Cardiac muscle cell (in vitro differentiated cells and primary cell): ENCODE measurements around the gene MOSMO. TPM values are rescaled to one million over a fixed set of nuclear protein-coding genes. Genes with fewer than 3 reads are reported as not detected.
A peak's percentile ranks its signal among the peaks of the same experiment; 100 is the strongest.

Source experiments
- DNase-seq, 2 donors: peaks; one replicate each; pipeline versions ENCODE4 v3.0.0 to v3.0.0-alpha.2; 2010 to 2017; ENCODE audit warnings: low read depth in 1 of 2, low spot score in 1 of 2
- H3K27ac ChIP-seq: fragments of 200-600 bp; sonication (generic); 2 replicates; pipeline ENCODE4 v1.5.1; 2016
- H3K27me3 ChIP-seq: fragments of 200-600 bp; sonication (generic); 2 replicates; pipeline ENCODE4 v1.6.0; 2016; ENCODE audit warnings: control low read depth
- H3K36me3 ChIP-seq: fragments of 200-600 bp; sonication (generic); 2 replicates; pipeline ENCODE4 v1.5.1; 2016; ENCODE audit warnings: control low read depth
- H3K4me1 ChIP-seq: fragments of 200-600 bp; sonication (generic); 2 replicates; pipeline ENCODE4 v1.8.1; 2017; ENCODE audit warnings: low read depth, mild to moderate bottlenecking, mixed run types
- H3K4me3 ChIP-seq: fragments of 200-600 bp; sonication (generic); 2 replicates; pipeline ENCODE4 v1.5.1; 2016; ENCODE audit warnings: mild to moderate bottlenecking
- H3K9me3 ChIP-seq: fragments of 200-600 bp; sonication (generic); 2 replicates; pipeline ENCODE4 v1.5.1; 2017; ENCODE audit warnings: low read depth, mild to moderate bottlenecking, control low read depth
- polyA plus RNA-seq: library from polyadenylated mRNA; unstranded; fragments of >200 nt; fragmentation: Nextera tagmentation; extraction: Ambion mirVana; gene quantifications from 2 replicates; pipeline ENCODE4 v1.2.1, GENCODE V29; 2016
- total RNA-seq: library from RNA; depleted of rRNA; stranded (reverse); fragments of >200 nt; gene quantifications from 2 replicates; pipeline ENCODE4 v1.2.3, GENCODE V29; 2016
- TF ChIP-seq, protein P1 (sequence below): IDR thresholded peaks from 2 replicates; pipeline ENCODE4 v1.5.1; 2012; ENCODE audit warnings: low read depth, mild to moderate bottlenecking, low read length

MOSMO gene
- total and polyA plus RNA-seq, 2 experiments from 2014 or later, result 7.0 to 14.7 TPM

DNA sequence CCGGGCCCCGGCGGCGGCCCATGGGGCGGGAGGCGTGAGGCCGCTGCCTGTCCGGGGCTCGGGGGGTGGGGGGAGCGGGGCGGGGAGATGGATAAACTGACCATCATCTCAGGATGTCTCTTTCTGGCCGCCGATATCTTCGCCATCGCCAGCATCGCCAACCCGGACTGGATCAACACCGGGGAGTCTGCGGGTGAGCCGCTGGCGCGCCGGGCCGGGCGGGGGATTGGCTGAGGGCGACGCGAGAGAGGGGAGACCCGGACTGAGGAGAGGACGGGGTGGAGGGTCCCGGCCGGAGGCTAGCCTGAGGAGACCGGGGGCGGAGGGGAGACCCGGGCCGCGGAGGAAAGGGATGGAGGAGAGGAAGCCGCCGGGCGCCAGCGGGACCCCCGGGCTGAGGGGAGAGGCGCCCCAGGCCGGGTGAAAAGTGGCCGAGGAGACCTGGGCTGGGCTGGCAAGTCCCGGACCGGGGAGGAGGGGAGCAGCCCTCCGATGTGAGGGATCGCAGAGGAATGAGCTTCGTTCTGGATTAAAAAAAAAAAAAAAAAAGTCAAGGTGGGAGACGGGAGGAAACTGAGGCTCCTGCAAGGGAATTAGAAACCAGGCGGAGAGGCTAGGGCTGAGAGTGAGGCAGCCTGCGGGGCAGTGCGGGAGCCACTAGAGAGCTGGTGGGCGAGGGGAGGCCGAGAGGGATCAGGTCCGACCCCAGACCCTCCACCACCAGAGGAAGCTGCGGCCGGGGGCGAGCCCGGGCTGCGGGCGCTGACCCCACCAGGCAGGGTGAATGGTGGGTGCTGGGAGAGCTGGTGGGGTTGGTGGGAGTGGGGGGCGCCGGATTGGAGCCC lies 526 bp downstream of the MOSMO start:
- Histone ChIP-seq H3K27ac (no peak overlapping the region), H3K36me3 (no peaks in the 10 kb centered on the region), H3K4me3 (peak overlapping the region; percentile 82), H3K27me3 (no peaks in the 10 kb centered on the region), H3K4me1 (peaks cover 8% of the 10 kb centered on the region), H3K9me3 (no peaks in the 10 kb centered on the region)
- DNase-seq, result peak in 1 of 2 donors; percentile 35
- TF ChIP-seq, protein P1, sequence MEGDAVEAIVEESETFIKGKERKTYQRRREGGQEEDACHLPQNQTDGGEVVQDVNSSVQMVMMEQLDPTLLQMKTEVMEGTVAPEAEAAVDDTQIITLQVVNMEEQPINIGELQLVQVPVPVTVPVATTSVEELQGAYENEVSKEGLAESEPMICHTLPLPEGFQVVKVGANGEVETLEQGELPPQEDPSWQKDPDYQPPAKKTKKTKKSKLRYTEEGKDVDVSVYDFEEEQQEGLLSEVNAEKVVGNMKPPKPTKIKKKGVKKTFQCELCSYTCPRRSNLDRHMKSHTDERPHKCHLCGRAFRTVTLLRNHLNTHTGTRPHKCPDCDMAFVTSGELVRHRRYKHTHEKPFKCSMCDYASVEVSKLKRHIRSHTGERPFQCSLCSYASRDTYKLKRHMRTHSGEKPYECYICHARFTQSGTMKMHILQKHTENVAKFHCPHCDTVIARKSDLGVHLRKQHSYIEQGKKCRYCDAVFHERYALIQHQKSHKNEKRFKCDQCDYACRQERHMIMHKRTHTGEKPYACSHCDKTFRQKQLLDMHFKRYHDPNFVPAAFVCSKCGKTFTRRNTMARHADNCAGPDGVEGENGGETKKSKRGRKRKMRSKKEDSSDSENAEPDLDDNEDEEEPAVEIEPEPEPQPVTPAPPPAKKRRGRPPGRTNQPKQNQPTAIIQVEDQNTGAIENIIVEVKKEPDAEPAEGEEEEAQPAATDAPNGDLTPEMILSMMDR, result no peak

DNA sequence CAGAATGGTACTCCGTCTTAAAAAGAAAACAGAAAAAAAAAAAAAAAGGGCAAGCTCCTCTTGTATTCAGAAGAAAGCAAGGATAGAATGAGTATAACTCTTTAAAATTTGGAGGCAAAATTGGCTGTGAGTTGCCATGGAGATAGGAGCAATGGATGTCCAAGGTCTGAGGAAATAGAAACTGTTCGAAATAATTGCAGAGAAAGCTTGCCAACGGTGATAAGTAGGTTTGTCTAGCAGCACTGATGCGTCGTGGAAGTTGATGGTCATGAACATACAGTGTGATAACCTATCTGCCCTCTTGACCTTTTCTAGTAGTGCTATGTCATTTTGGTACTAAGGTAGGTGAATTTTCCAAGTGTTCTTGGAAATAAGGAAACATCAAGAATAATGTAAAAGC lies 3.0 kb downstream of the MOSMO start:
- no peak for DNase-seq
- H3K36me3 ChIP-seq, result no peaks in the 10 kb centered on the region
- H3K27ac ChIP-seq, result no peak overlapping the region
- H3K27me3 ChIP-seq, result no peaks in the 10 kb centered on the region
- H3K4me1 ChIP-seq, result peaks cover 8% of the 10 kb centered on the region
- H3K4me3 ChIP-seq, result no peak overlapping the region
- TF ChIP-seq, protein P1, result no peak
- no peaks in the 10 kb centered on the region for H3K9me3 ChIP-seq

DNA sequence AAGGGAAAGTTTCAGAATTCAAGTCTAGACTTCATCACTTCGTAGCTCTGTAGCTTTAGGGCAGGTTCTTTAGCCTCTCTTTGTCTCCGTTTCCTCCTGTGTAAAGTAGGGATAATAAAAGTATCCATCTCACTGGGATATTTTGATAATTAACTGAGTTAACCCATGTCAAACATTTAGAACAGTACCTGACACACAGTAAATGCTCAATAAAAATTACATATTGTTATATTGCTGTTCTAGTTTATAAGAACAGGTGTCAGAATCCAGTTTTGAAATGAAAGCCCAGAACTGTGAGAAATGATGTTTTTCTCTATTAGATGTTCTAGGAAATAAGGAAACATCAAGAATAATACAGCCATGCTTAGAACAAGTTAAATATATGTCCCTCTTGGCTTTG lies 4.3 kb downstream of the MOSMO start:
- Histone ChIP-seq H3K4me1 (peaks cover 16% of the 10 kb centered on the region), H3K9me3 (no peaks in the 10 kb centered on the region)
- no peak for DNase-seq

DNA sequence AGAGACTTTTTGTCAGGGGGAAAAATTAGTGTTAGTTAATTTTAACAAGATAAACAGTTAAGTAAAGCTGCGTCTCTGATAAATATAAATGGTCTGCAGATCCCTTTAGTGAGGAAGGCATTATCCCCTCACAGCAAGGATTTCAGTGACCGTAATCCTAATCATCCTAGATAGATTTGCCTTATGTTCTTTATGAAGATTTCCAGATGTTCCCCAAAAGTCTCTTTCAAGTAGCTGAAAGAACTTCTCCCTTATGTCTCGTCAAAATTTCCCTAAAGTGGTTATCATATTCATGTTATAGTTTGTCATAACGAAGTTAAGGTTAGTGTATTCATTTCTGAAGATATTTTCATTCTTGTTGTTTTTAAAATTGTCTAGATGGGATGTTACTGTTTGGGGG lies 5.6 kb downstream of the MOSMO start:
- Histone ChIP-seq H3K4me1 (peaks cover 24% of the 10 kb centered on the region), H3K27ac (no peak overlapping the region), H3K9me3 (no peaks in the 10 kb centered on the region), H3K36me3 (no peaks in the 10 kb centered on the region), H3K27me3 (no peaks in the 10 kb centered on the region), H3K4me3 (no peak overlapping the region)
- TF ChIP-seq, protein P1, result no peak
- DNase-seq, result no peak

More for the DNA sequence above, 4.3 kb downstream of the MOSMO start:
- no peaks in the 10 kb centered on the region for H3K27me3 ChIP-seq
- TF ChIP-seq, protein P1, result no peak
- H3K27ac ChIP-seq, result no peak overlapping the region
- H3K4me3 ChIP-seq, result no peak overlapping the region
- no peaks in the 10 kb centered on the region for H3K36me3 ChIP-seq

DNA sequence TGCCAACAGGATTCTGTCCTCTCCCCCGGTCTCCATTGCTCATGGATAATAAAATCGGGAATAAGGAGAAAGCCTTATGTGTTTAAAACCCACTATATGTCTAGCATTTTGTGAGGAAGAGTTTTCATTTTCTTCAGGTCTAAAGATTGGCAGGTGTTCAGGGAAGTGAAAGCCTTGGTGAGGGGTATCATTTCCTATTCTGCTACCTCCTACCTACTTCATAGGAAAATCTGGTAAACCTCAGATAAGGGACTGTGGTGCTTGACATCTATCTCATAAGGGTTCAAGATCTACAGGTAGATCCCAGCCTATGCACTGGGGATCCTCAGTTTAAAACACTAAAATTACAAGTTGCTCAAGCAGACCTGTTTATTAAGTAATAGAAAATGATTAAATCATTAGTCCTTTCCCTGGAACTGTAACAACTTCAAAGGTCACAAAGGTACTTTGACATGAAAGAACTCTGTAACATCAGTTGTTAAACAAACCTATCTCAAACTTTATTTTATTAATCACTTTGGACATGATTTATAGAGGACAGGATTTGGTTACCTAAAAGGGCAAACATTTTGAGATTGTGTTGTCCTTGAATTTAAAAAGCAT lies 6.5 kb downstream of the MOSMO start:
- no peak for DNase-seq
- no peaks in the 10 kb centered on the region for H3K36me3 ChIP-seq
- H3K27ac ChIP-seq, result no peak overlapping the region
- no peaks in the 10 kb centered on the region for H3K9me3 ChIP-seq
- peaks cover 24% of the 10 kb centered on the region for H3K4me1 ChIP-seq
- no peak overlapping the region for H3K4me3 ChIP-seq
- H3K27me3 ChIP-seq, result no peaks in the 10 kb centered on the region
- TF ChIP-seq, protein P1, result no peak
